Ovary (tissue), 9 donors: Measurements from ENCODE around the gene ZNF804B. TPM values are rescaled to one million over a fixed set of nuclear protein-coding genes. Genes with fewer than 3 reads are reported as not detected.

Source experiments
- DNase-seq, 5 donors: peaks; one replicate each; pipeline ENCODE4 v3.0.0-alpha.2; 2019 to 2020
- H3K27ac ChIP-seq, 2 donors: fragments of 200-600 bp; one replicate each; pipeline versions ENCODE4 v1.5.1 to v1.8.0; 2019 to 2022
- H3K27me3 ChIP-seq: fragments of 200-600 bp; one replicate; pipeline ENCODE4 v1.8.0; 2022
- H3K36me3 ChIP-seq: fragments of 200-600 bp; sonication (generic); one replicate; pipeline ENCODE4 v1.5.1; 2019
- H3K4me1 ChIP-seq: one replicate; pipeline ENCODE4 v1.8.1; 2013; ENCODE audit warnings: mild to moderate bottlenecking, moderate library complexity; ENCODE audit not compliant: insufficient read depth
- H3K4me3 ChIP-seq: fragments of 200-600 bp; sonication (generic); one replicate; pipeline ENCODE4 v1.5.1; 2017
- H3K9me3 ChIP-seq, 2 donors: fragments of 200-600 bp in 1 of 2; sonication (generic) in 1 of 2; one replicate each; pipeline versions ENCODE4 v1.5.1 to v1.8.1; 2013 to 2019; ENCODE audit warnings: mild to moderate bottlenecking in 1 of 2, moderate library complexity in 1 of 2
- CTCF ChIP-seq, 3 donors: fragments of 450-650 bp in 2 of 3; fragments of 200-600 bp in 1 of 3; IDR thresholded peaks; one replicate each; pipeline versions ENCODE4 v1.5.1 to v1.8.0; 2016 to 2022; ENCODE audit warnings: antibody characterized with exemption in 3 of 3, mild to moderate bottlenecking in 1 of 3
- EP300 ChIP-seq: sonication (generic); formaldehyde crosslinking; IDR thresholded peaks from one replicate; pipeline ENCODE4 v1.6.1; 2017; ENCODE audit warnings: antibody characterized with exemption
- POLR2A ChIP-seq: fragments of 450-650 bp; IDR thresholded peaks from one replicate; pipeline ENCODE4 v1.6.1; 2017; ENCODE audit warnings: antibody characterized with exemption, mild to moderate bottlenecking, moderate library complexity
- WGBS, 3 donors: extraction: QIAGEN DNeasy Blood & Tissue Kit in 1 of 3; methylation state at CpG; one replicate each; pipeline versions ENCODE4 v1.1.5 to v1.1.7; 2013 to 2017; 5-methylcytosine and 5-hydroxymethylcytosine counted together
- intact Hi-C, 4 donors: fragments of 100-400 bp; cut with DNase I; formaldehyde crosslinking; loops; one replicate each; pipeline versions ENCODE4 v1.11.0 to v1.15.1; 2022 to 2023
- polyA plus RNA-seq, 2 donors: library from polyadenylated mRNA; stranded (reverse); fragments of 200-250 nt in 1 of 2; fragments of 350-450 nt in 1 of 2; fragmentation: Illumina TruSeq in 1 of 2; extraction: RNeasy Lipid Tissue Mini Kit (QIAGEN cat#74804) in 1 of 2; gene quantifications; one replicate each; pipeline ENCODE4 v1.2.3, GENCODE V29; 2013 to 2014
- total RNA-seq, 7 donors: library from RNA; depleted of rRNA in 2 of 7; stranded (reverse); fragments of >200 nt in 2 of 7; fragmentation: NEBNext Ultra II Directional in 3 of 7; extraction: Animal tissue kit (Norgen Biotek cat#: 25700) in 3 of 7; gene quantifications; one replicate each; pipeline versions ENCODE4 v1.1.0 to v1.2.4, GENCODE V29; 2016 to 2023
- donor health status: DM: no; HTN: no; CAD: no; lungs with moderate emphysema.
- donor health status: DM: no; HTN: no; CAD: no.
- donor health status: Bipolar disorder and iron deficiency.
- donor health status: DM: yes; HTN: yes; CAD: no.
- donor health status: DM: no; HTN: no; CAD: no.
- donor health status: DM: yes; HTN: yes; CAD: no.

The ZNF804B gene
- total and polyA plus RNA-seq, 9 donors, result 0.08 to 0.28 (median 0.25) TPM; not detected in 6

- Histone ChIP-seq H3K36me3 (no peaks in the 10 kb centered on the region), H3K27me3 (no peaks in the 10 kb centered on the region), H3K9me3 (no peaks in the 10 kb centered on the region), H3K27ac (no peak overlapping the region), H3K4me1 (no peaks in the 10 kb centered on the region), H3K4me3 (no peak overlapping the region)
- intact Hi-C loops, result no loop called here
- DNase-seq, result no peak
- TF ChIP-seq POLR2A (no peak), CTCF (IDR thresholded peaks at IDR 0.05) (no peak)
Observed at GRCh38 chr7:89023206-89023605, 263.7 kb downstream of the ZNF804B start.

DNA sequence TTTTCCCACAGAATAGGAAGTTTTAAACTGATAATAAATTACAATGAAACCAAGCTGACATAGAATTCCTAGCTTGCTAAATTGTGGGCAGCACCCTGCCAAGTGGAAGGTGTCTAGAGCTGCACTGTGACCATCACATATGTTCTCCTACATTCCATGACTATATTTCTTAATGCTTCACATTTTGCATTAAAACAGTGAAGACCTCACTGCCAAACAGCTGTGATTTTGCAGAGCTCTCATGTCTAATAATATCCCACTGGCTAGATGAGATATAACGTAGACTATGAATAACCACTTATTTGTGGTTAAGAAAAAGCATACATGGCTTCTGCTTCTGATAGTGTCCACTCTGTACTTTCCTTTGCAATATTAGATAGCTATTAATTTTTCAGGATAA is 264.4 kb downstream of the ZNF804B start:
- WGBS, 3 donors, result 7 to 23% (median 10%) methylated on average over 1 of the region's 1 CpG
- H3K27me3 ChIP-seq, result no peaks in the 10 kb centered on the region
- TF ChIP-seq EP300 (no peak), POLR2A (no peak), CTCF (IDR thresholded peaks at IDR 0.05) (no peak)
- no peaks in the 10 kb centered on the region for H3K36me3 ChIP-seq
- no peak for DNase-seq
- intact Hi-C loops, result no loop called here
- H3K4me3 ChIP-seq, result no peak overlapping the region
- no peak overlapping the region for H3K27ac ChIP-seq
- no peaks in the 10 kb centered on the region for H3K4me1 ChIP-seq
- no peaks in the 10 kb centered on the region for H3K9me3 ChIP-seq

GRCh38 chr7:89027781-89028180 is 268.3 kb downstream of the ZNF804B start:
- no peak overlapping the region for H3K27ac ChIP-seq
- no peaks in the 10 kb centered on the region for H3K9me3 ChIP-seq
- DNase-seq, result no peak
- H3K4me3 ChIP-seq, result no peak overlapping the region
- no peaks in the 10 kb centered on the region for H3K36me3 ChIP-seq
- intact Hi-C loops, result no loop called here
- TF ChIP-seq EP300 (no peak), CTCF (IDR thresholded peaks at IDR 0.05) (no peak), POLR2A (no peak)
- H3K27me3 ChIP-seq, result no peaks in the 10 kb centered on the region
- H3K4me1 ChIP-seq, result no peaks in the 10 kb centered on the region
- 11 to 32% (median 20%) methylated on average over 1 of the region's 1 CpG for WGBS, 3 donors

GRCh38 chr7:89028319-89028718 is 268.8 kb downstream of the ZNF804B start:
- intact Hi-C loops, result no loop called here
- no peak for DNase-seq
- Histone ChIP-seq H3K36me3 (no peaks in the 10 kb centered on the region), H3K27ac (no peak overlapping the region), H3K9me3 (no peaks in the 10 kb centered on the region), H3K4me3 (no peak overlapping the region), H3K27me3 (no peaks in the 10 kb centered on the region), H3K4me1 (no peaks in the 10 kb centered on the region)
- 86 to 88% (median 88%) methylated on average over 4 of the region's 4 CpGs for WGBS, 3 donors
- TF ChIP-seq EP300 (no peak), POLR2A (no peak), CTCF (IDR thresholded peaks at IDR 0.05) (no peak)

DNA sequence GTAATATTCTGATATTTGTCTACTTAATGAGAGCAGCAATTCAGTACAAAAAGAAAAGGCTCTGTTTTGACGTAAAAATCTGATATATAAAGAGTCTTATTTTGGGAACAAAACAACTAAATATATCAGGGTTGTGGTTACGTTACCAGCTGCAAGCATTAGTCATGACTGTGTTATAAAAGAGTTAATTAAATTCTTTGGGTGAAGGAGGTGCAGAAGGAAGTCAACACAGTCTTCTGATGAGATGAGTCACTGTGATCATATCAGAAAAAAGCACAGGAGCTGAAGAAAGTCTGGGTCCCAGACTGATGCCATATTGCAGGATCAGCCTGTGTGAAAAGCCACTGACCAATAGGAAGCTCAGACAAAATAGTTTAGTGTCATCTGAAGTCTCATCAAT is 270.4 kb downstream of the ZNF804B start:
- DNase-seq, result no peak
- intact Hi-C loops, result no loop called here
- 19 to 47% (median 30%) methylated on average over 2 of the region's 2 CpGs for WGBS, 3 donors
- no peak overlapping the region for H3K4me3 ChIP-seq
- no peaks in the 10 kb centered on the region for H3K4me1 ChIP-seq
- H3K36me3 ChIP-seq, result no peaks in the 10 kb centered on the region
- H3K27ac ChIP-seq, result no peak overlapping the region
- H3K9me3 ChIP-seq, result no peaks in the 10 kb centered on the region
- no peaks in the 10 kb centered on the region for H3K27me3 ChIP-seq
- TF ChIP-seq CTCF (IDR thresholded peaks at IDR 0.05) (no peak), EP300 (no peak), POLR2A (no peak)
